GM19099 (cell line): ENCODE data around the gene ANKRD13B.

Experiments used
- POLR2A ChIP-seq: IDR thresholded peaks from 3 replicates; pipeline ENCODE4 v1.6.1; 2011; ENCODE audit warnings: low read depth; ENCODE audit not compliant: insufficient read length; ENCODE audit errors: extremely low read depth

The ANKRD13B gene

GRCh38 chr17:29595107-29595942 lies 2.4 kb downstream of the ANKRD13B start:
- no peak for TF ChIP-seq POLR2A

- TF ChIP-seq POLR2A = no peak
These were observed 3.2 kb downstream of the ANKRD13B start for GRCh38 chr17:29595943-29596774.

GRCh38 chr17:29596811-29597210 lies 3.9 kb downstream of the ANKRD13B start:
- TF ChIP-seq POLR2A = no peak

GRCh38 chr17:29597361-29598172 lies 4.6 kb downstream of the ANKRD13B start:
- TF ChIP-seq POLR2A = no peak

GRCh38 chr17:29603109-29603674 lies 10.3 kb downstream of the ANKRD13B start:
- no peak for TF ChIP-seq POLR2A

- TF ChIP-seq POLR2A = no peak
These were observed 14.7 kb downstream of the ANKRD13B start for GRCh38 chr17:29607557-29608195.

GRCh38 chr17:29608986-29609385 lies 16.1 kb downstream of the ANKRD13B start:
- no peak for TF ChIP-seq POLR2A

- no peak for TF ChIP-seq POLR2A
These were observed 17.5 kb downstream of the ANKRD13B start for GRCh38 chr17:29610395-29610794.

- no peak for TF ChIP-seq POLR2A
These were observed 18.6 kb downstream of the ANKRD13B start for GRCh38 chr17:29611351-29612093.

GRCh38 chr17:29612094-29612403 lies 19.1 kb downstream of the ANKRD13B start:
- no peak for TF ChIP-seq POLR2A

- TF ChIP-seq POLR2A = no peak
These were observed 19.7 kb downstream of the ANKRD13B start for GRCh38 chr17:29612404-29613280.

GRCh38 chr17:29613352-29613837 lies 20.5 kb downstream of the ANKRD13B start:
- no peak for TF ChIP-seq POLR2A

- no peak for TF ChIP-seq POLR2A
These were observed 20.9 kb downstream of the ANKRD13B start for GRCh38 chr17:29613856-29614255.
